A549 (cell line): Measurements from ENCODE around the gene SERINC3.

Experiments used
- CHD2 ChIP-seq: fragments of 150-350 bp; IDR thresholded peaks from 2 replicates; pipeline ENCODE4 v1.6.1; 2014; ENCODE audit warnings: low read length; ENCODE audit not compliant: partially characterized antibody
- CTCF ChIP-seq: fragments of >200 bp; sonication (Bioruptor Twin); formaldehyde crosslinking; IDR thresholded peaks from 3 replicates; pipeline ENCODE4 v1.5.1; 2016
- E2F6 ChIP-seq: IDR thresholded peaks from 2 replicates; pipeline ENCODE4 v1.6.1; 2012; ENCODE audit warnings: low read depth, borderline replicate concordance
- ELK1 ChIP-seq: fragments of 150-350 bp; IDR thresholded peaks from 2 replicates; pipeline ENCODE4 v1.6.1; 2014; ENCODE audit warnings: low read depth, mild to moderate bottlenecking, low read length
- EP300 ChIP-seq, 2 experiments: fragments of >200 bp; sonication (Bioruptor Twin); formaldehyde crosslinking; IDR thresholded peaks; 2 replicates in 1 of 2; 3 replicates in 1 of 2; pipeline ENCODE4 v1.6.1; 2016 to 2017
- JUN ChIP-seq, 2 experiments: fragments of >200 bp; sonication (Bioruptor Twin); formaldehyde crosslinking; IDR thresholded peaks; 2 replicates in 1 of 2; 3 replicates in 1 of 2; pipeline ENCODE4 v1.6.1; 2016 to 2017
- JUNB ChIP-seq: fragments of >200 bp; sonication (Bioruptor Twin); formaldehyde crosslinking; IDR thresholded peaks from 2 replicates; pipeline ENCODE4 v1.6.1; 2016
- MAX ChIP-seq: IDR thresholded peaks from 2 replicates; pipeline ENCODE4 v1.6.1; 2012
- POLR2A ChIP-seq: IDR thresholded peaks from 2 replicates; pipeline ENCODE4 v1.6.1; 2012; ENCODE audit warnings: mild to moderate bottlenecking, low read length
- USF2 ChIP-seq: fragments of 450-650 bp; IDR thresholded peaks from 2 replicates; pipeline ENCODE4 v1.6.1; 2014; ENCODE audit warnings: antibody characterized with exemption

GRCh38 chr20:44560229-44560628 lies 38.4 kb upstream of the SERINC3 start:
- TF ChIP-seq POLR2A (no peak), CTCF (no peak), JUN (IDR thresholded peaks at IDR 0.05) (no peak), JUNB (no peak), E2F6 (no peak), CHD2 (no peak), USF2 (no peak), EP300 (IDR thresholded peaks at IDR 0.05) (no peak), ELK1 (no peak), MAX (no peak)
